NB4 (cell line): ENCODE measurements around the gene ADGRG6.

Experiments
- DNase-seq: peaks from one replicate; pipeline ENCODE4 v3.0.0; 2010; ENCODE audit warnings: low read depth
- H3K4me3 ChIP-seq: one replicate; pipeline ENCODE4 v1.5.1; 2011; ENCODE audit warnings: mild to moderate bottlenecking, low read depth, low read length, moderate library complexity
- MYC ChIP-seq: IDR thresholded peaks from 2 replicates; pipeline ENCODE4 v1.6.1; 2011; ENCODE audit warnings: low read depth, low read length
- POLR2A ChIP-seq: IDR thresholded peaks from 2 replicates; pipeline ENCODE4 v1.6.1; 2011; ENCODE audit warnings: mild to moderate bottlenecking; ENCODE audit not compliant: insufficient read length; ENCODE audit errors: extremely low read depth
- TF ChIP-seq, protein P1 (sequence below): IDR thresholded peaks from one replicate; pipeline ENCODE4 v1.5.1; 2012; ENCODE audit warnings: low read depth, low read length
- TF ChIP-seq, protein P2 (sequence below): IDR thresholded peaks from 2 replicates; pipeline ENCODE4 v1.6.1; 2011; ENCODE audit warnings: low read depth, low read length

ADGRG6 gene

DNA sequence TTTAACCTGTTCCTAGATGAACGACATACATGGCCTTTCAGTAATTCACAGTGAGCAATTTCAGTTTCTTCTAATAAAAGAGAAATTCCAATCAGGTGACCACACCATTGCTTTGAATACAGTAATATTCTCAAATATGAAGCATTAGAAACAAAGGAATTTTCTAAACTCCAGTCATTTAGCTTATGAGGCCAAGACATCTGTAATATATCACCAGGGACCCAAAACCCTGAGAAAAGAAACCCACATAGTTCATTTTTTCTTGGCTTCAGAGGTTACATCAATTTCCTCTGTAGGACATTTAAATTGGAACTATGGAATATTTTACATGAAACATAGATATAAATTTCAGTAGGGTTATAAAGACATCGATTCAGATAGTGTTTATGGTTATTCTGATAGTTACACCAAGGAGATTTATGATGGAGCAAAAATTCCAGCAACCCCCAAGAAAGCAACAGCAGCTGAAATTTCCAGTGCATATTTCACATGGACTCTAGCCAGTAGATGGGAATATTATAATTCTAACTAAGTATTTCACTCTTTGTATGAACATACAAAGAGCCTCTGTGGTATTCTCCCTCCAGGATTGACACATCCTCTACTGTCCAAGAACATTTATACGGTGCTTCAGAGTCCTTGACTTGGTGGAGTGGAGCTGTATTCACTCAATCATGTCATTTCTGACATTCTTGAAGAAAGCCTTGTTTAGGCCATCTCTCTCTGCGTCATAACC lies 82.9 kb downstream of the ADGRG6 start:
- no peak overlapping the region for H3K4me3 ChIP-seq
- DNase-seq, result no peak
- TF ChIP-seq MYC, result no peak
- no peak for TF ChIP-seq POLR2A
- TF ChIP-seq, protein P1, sequence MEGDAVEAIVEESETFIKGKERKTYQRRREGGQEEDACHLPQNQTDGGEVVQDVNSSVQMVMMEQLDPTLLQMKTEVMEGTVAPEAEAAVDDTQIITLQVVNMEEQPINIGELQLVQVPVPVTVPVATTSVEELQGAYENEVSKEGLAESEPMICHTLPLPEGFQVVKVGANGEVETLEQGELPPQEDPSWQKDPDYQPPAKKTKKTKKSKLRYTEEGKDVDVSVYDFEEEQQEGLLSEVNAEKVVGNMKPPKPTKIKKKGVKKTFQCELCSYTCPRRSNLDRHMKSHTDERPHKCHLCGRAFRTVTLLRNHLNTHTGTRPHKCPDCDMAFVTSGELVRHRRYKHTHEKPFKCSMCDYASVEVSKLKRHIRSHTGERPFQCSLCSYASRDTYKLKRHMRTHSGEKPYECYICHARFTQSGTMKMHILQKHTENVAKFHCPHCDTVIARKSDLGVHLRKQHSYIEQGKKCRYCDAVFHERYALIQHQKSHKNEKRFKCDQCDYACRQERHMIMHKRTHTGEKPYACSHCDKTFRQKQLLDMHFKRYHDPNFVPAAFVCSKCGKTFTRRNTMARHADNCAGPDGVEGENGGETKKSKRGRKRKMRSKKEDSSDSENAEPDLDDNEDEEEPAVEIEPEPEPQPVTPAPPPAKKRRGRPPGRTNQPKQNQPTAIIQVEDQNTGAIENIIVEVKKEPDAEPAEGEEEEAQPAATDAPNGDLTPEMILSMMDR, result no peak
- TF ChIP-seq, protein P2, sequence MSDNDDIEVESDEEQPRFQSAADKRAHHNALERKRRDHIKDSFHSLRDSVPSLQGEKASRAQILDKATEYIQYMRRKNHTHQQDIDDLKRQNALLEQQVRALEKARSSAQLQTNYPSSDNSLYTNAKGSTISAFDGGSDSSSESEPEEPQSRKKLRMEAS, result no peak

DNA sequence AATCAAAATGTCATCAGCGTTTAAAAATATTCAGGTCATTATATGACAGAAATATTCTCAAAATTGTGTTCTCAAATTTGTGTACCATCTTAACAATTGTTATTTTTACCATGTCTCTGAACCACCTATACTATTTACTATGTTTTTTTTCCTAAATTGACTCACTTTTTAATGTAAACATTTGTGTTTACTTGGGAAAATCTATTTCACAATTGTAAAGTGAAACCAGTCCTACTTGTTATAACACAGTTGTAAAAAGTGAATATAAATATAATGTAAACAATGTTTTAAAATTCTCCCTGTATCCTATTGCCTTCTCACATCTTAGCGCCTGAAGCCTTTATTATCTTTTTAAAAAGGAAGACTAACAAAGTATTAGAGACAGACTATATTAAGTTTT lies 83.5 kb downstream of the ADGRG6 start:
- no peak for DNase-seq
- no peak overlapping the region for H3K4me3 ChIP-seq
- TF ChIP-seq POLR2A, result no peak
- TF ChIP-seq, protein P1, result no peak
- TF ChIP-seq, protein P2, result no peak
- TF ChIP-seq MYC, result no peak

DNA sequence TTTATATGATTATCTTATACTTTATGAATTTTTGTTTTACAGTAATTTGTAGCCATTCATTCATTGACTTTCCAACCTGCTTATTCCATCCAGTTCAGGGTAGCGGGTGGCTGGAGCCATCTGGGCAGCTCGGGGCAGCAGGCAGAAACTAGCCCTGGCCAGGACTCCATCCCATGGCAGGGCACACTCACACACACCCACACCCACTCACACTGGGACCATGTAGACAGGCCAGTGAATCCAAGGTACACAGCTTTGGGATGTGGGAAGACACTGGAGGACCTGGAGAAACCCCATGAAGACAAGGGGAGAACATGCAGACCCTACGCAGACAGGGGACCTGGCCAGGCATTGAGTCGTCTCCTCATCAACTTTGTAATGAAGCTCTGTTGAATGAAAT lies 84.8 kb downstream of the ADGRG6 start:
- no peak for DNase-seq
- TF ChIP-seq, protein P2, result no peak
- TF ChIP-seq, protein P1, result no peak
- TF ChIP-seq POLR2A, result no peak
- H3K4me3 ChIP-seq, result no peak overlapping the region

DNA sequence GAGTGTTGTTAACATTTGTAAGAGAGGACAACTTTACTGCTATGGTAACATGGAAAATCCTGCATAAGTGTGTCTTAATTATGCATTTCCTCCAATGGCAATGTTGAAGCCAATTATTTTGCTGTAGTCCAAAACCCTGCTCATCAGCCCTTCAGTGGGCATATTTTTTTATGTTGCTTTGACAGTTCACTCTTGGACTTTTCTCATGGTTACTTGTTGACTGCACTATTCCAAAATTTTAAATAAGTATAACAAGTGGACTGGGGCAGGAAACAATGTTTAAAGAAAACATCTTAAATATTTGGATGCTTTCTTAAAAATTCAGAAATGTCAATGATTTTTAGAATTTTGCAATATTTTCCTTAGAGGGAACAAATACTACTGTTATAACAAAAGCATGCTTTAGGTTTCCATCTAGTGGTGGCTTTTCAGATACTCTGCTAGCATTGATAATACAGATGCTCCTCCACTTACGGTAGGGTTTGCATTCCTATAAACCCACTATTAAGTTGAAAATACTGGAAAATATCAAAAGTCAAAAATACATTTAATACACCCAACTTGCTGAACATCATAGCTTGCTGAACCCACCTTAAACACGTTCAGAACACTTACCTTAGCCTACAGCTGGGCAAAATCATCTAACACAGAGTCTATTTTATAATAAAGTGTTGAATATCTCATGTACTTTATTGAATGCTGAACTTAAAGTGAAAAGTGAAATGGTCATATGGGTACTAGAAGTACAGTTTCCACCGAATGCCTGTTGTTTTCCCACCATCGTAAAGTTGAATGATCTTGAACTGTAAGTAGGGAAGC lies 86.4 kb downstream of the ADGRG6 start:
- no peak overlapping the region for H3K4me3 ChIP-seq
- TF ChIP-seq, protein P2, result no peak
- TF ChIP-seq MYC, result no peak
- TF ChIP-seq, protein P1, result peak; percentile 29
- no peak for TF ChIP-seq POLR2A
- peak; percentile 47 for DNase-seq

DNA sequence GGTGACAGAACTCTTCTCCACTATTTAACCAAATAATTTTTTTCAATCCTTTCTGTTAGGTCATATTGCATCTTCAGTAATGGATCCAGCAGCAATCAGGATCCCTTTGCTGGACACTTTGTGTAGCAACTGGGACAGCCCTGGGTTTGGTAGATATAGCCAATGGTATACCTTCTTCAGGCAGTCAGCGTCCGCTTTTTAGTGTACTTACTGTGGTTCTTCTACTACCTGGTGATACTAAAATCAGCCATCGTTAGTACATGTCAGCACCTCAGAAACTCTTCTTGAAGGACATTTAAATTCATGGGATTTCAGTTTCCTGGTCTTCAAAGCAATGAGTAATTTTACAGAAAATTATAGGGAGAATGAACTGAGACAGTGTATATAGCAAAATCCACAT lies 93.5 kb downstream of the ADGRG6 start:
- H3K4me3 ChIP-seq, result no peak overlapping the region
- DNase-seq, result no peak
- TF ChIP-seq MYC (no peak), POLR2A (no peak)
- TF ChIP-seq, protein P1, result no peak
- TF ChIP-seq, protein P2, result no peak
